Keratinocyte (primary cell): ENCODE data around the gene HMCES. TPM values are rescaled to one million over a fixed set of nuclear protein-coding genes. Genes with fewer than 3 reads are reported as not detected.

Experiments used
- DNase-seq: peaks from one replicate; pipeline ENCODE4 v3.0.0-alpha.2; 2011; ENCODE audit warnings: low read depth, missing footprints, low spot score
- FAIRE-seq: peaks from 2 replicates; lab custom pipeline; 2011; peaks lifted over from hg19 to GRCh38; lab: Jason Lieb, UNC
- H2AFZ ChIP-seq: 2 replicates; pipeline ENCODE4 v1.6.0; 2012; ENCODE audit warnings: low read length, control low read depth, inconsistent platforms; ENCODE audit not compliant: control insufficient read depth
- H3K27ac ChIP-seq: 2 replicates; pipeline ENCODE4 v1.5.1; 2011; ENCODE audit warnings: low read length; ENCODE audit not compliant: control insufficient read depth, insufficient read depth
- H3K27me3 ChIP-seq: 3 replicates; pipeline ENCODE4 v1.6.0; 2011; ENCODE audit warnings: low read length; ENCODE audit not compliant: control insufficient read depth, insufficient read depth; ENCODE audit errors: extremely low read depth
- H3K36me3 ChIP-seq, 2 experiments: 2 replicates in 1 of 2; 3 replicates in 1 of 2; pipeline ENCODE4 v1.5.1; 2011; ENCODE audit warnings: low read length in 2 of 2, mild to moderate bottlenecking in 1 of 2; ENCODE audit not compliant: control insufficient read depth in 2 of 2, insufficient read depth in 2 of 2; ENCODE audit errors: extremely low read depth in 1 of 2
- H3K4me1 ChIP-seq: 3 replicates; pipeline ENCODE4 v1.5.1; 2011; ENCODE audit warnings: low read length; ENCODE audit not compliant: control insufficient read depth, insufficient read depth; ENCODE audit errors: extremely low read depth
- H3K4me2 ChIP-seq: 3 replicates; pipeline ENCODE4 v1.6.0; 2011; ENCODE audit warnings: low read depth, low read length; ENCODE audit not compliant: control insufficient read depth, insufficient read depth; ENCODE audit errors: extremely low read depth
- H3K4me3 ChIP-seq, 3 experiments: fragments of 200-600 bp in 1 of 3; sonication (generic) in 1 of 3; 2 replicates in 2 of 3; 3 replicates in 1 of 3; pipeline ENCODE4 v1.5.1; 2011 to 2016; ENCODE audit warnings: low read length in 3 of 3, mild to moderate bottlenecking in 3 of 3, control low read depth in 2 of 3, inconsistent platforms in 1 of 3, low read depth in 1 of 3, mixed read lengths in 1 of 3, mixed run types in 1 of 3, moderate library complexity in 1 of 3; ENCODE audit not compliant: control insufficient read depth in 2 of 3, insufficient read depth in 2 of 3; ENCODE audit errors: extremely low read depth in 1 of 3
- H3K79me2 ChIP-seq: 2 replicates; pipeline ENCODE4 v1.6.0; 2012; ENCODE audit warnings: low read length; ENCODE audit not compliant: control insufficient read depth, insufficient read depth
- H3K9ac ChIP-seq: 3 replicates; pipeline ENCODE4 v1.6.0; 2011; ENCODE audit warnings: low read length; ENCODE audit not compliant: control insufficient read depth, insufficient read depth; ENCODE audit errors: extremely low read depth
- H3K9me1 ChIP-seq: 3 replicates; pipeline ENCODE4 v1.6.0; 2011; ENCODE audit warnings: low read length; ENCODE audit not compliant: control insufficient read depth, insufficient read depth; ENCODE audit errors: extremely low read depth
- H3K9me3 ChIP-seq: 2 replicates; pipeline ENCODE4 v1.5.1; 2012; ENCODE audit warnings: low read depth, low read length; ENCODE audit not compliant: control insufficient read depth
- H4K20me1 ChIP-seq: 3 replicates; pipeline ENCODE4 v1.6.0; 2011; ENCODE audit warnings: low read length; ENCODE audit not compliant: control insufficient read depth, insufficient read depth; ENCODE audit errors: extremely low read depth
- EZH2 ChIP-seq: IDR thresholded peaks from one replicate; pipeline ENCODE4 v1.6.1; 2012; ENCODE audit warnings: inconsistent platforms, mild to moderate bottlenecking, low read length, moderate library complexity
- dilution Hi-C: fragments of 300-500 bp; cut with MboI; formaldehyde crosslinking; loops from one replicate; pipeline ENCODE4 v1.7.0; 2020; ENCODE audit warnings: low sequenced_read_pairs; ENCODE audit not compliant: extremely low pct_ligation_motif_present
- polyA plus RNA-seq, 5 experiments: library from polyadenylated mRNA; depleted of rRNA in 3 of 5; stranded (reverse) in 3 of 5; stranded (forward) in 1 of 5; unstranded in 1 of 5; fragments of >200 nt; gene quantifications; 1 replicate in 1 of 5; 2 replicates in 3 of 5; 3 replicates in 1 of 5; pipeline versions ENCODE4 v1.2.1 to v1.2.3, GENCODE V29; 2011 to 2012; ENCODE audit warnings: missing spikeins in 2 of 5, low read depth in 1 of 5, low replicate concordance in 1 of 5
- small RNA-seq, 3 experiments: library from RNA; depleted of rRNA; stranded (forward); fragments of <200 nt; gene quantifications; one replicate each; pipeline ENCODE3, GENCODE V24; 2012; ENCODE audit warnings: low read depth in 3 of 3, low replicate concordance in 1 of 3; ENCODE audit not compliant: insufficient read length in 3 of 3
- TF ChIP-seq, protein P1 (sequence below), 3 experiments: IDR thresholded peaks in 1 of 3; conservative IDR thresholded peaks in 1 of 3; optimal IDR thresholded peaks in 1 of 3; 2 replicates in 2 of 3; 3 replicates in 1 of 3; pipeline versions ENCODE3 to v1.5.1; 2011; ENCODE audit warnings: low read length in 3 of 3, mild to moderate bottlenecking in 3 of 3, moderate library complexity in 2 of 3, control low read depth in 1 of 3, inconsistent platforms in 1 of 3; ENCODE audit not compliant: insufficient read depth in 2 of 3; ENCODE audit errors: extremely low read depth in 1 of 3

HMCES gene
- polyA plus RNA-seq, 1 donor (not counting 4 experiments of a cell fraction or from before 2014, with no cell fraction given), result 54.6 TPM

GRCh38 chr3:129353589-129353941, 74.9 kb downstream of the HMCES start:
- H3K4me2 ChIP-seq, result no peak overlapping the region
- TF ChIP-seq EZH2, result no peak
- TF ChIP-seq, protein P1, sequence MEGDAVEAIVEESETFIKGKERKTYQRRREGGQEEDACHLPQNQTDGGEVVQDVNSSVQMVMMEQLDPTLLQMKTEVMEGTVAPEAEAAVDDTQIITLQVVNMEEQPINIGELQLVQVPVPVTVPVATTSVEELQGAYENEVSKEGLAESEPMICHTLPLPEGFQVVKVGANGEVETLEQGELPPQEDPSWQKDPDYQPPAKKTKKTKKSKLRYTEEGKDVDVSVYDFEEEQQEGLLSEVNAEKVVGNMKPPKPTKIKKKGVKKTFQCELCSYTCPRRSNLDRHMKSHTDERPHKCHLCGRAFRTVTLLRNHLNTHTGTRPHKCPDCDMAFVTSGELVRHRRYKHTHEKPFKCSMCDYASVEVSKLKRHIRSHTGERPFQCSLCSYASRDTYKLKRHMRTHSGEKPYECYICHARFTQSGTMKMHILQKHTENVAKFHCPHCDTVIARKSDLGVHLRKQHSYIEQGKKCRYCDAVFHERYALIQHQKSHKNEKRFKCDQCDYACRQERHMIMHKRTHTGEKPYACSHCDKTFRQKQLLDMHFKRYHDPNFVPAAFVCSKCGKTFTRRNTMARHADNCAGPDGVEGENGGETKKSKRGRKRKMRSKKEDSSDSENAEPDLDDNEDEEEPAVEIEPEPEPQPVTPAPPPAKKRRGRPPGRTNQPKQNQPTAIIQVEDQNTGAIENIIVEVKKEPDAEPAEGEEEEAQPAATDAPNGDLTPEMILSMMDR (optimal IDR thresholded peaks at IDR 0.05 in 1 of 3, IDR thresholded peaks at IDR 0.05 in 1 of 3, conservative IDR thresholded peaks at IDR 0.05 in 1 of 3; ENCODE audit: extremely low read depth in 1 of 3, insufficient read depth in 2 of 3, low read length in 3 of 3), result no peak
- no peak for FAIRE-seq
- no peaks in the 10 kb centered on the region for H3K9me1 ChIP-seq
- peaks cover 3% of the 10 kb centered on the region for H3K4me1 ChIP-seq
- peaks cover 6% of the 10 kb centered on the region for H3K27me3 ChIP-seq
- no peak for DNase-seq
- H3K36me3 ChIP-seq, result no peaks in the 10 kb centered on the region
- no peak overlapping the region for H3K27ac ChIP-seq
- H4K20me1 ChIP-seq, result no peaks in the 10 kb centered on the region
- dilution Hi-C loops, result no loop called here
- H3K79me2 ChIP-seq, result no peaks in the 10 kb centered on the region
- no peak overlapping the region for H3K9ac ChIP-seq
- H2AFZ ChIP-seq, result no peak overlapping the region
- H3K4me3 ChIP-seq, result no peak overlapping the region
- H3K9me3 ChIP-seq, result no peaks in the 10 kb centered on the region

Small RNA genes within 50 kb of the gene (small RNA-seq; reads per million reads assigned to genes)
- gene MIR6826, result 0 to 0.33 (median 0) reads per million in 3 experiments

Other genes with a start within 250 kb of the HMCES start
- gene GP9, start 218.1 kb upstream of the HMCES start, polyA plus RNA-seq, result not detected in 3 replicates
- gene RAB43, start 157.1 kb upstream of the HMCES start, polyA plus RNA-seq, result 8.1 to 12.4 TPM (median 12.3 TPM) in 3 replicates
- gene ISY1, start 117.8 kb upstream of the HMCES start, polyA plus RNA-seq, result 20.2 to 25.5 TPM (median 23.8 TPM) in 3 replicates
- 310 to 388 TPM (median 385 TPM) in 3 replicates for gene CNBP, start 95.0 kb upstream of the HMCES start, polyA plus RNA-seq
- gene COPG1, start 29.3 kb upstream of the HMCES start, polyA plus RNA-seq, result 58.5 to 135 TPM (median 65.5 TPM) in 3 replicates
- gene EFCAB12, start 149.8 kb downstream of the HMCES start, polyA plus RNA-seq, result 0.17 to 0.42 TPM (median 0.34 TPM) in 3 replicates
- 20.3 to 35.0 TPM (median 24.3 TPM) in 3 replicates for gene MBD4, start 161.1 kb downstream of the HMCES start, polyA plus RNA-seq
- gene IFT122, start 161.4 kb downstream of the HMCES start, polyA plus RNA-seq, result 6.2 to 7.1 TPM (median 6.5 TPM) in 3 replicates
- not detected in 3 replicates for gene RHO, start 249.8 kb downstream of the HMCES start, polyA plus RNA-seq